T47D (cell line): ENCODE data around the gene EIF4EBP3.
A peak's percentile ranks its signal among the peaks of the same experiment; 100 is the strongest.

ENCODE experiments used
- DNase-seq, 2 experiments: peaks; one replicate each; pipeline versions ENCODE4 v3.0.0 to v3.0.0-alpha.2; 2011 to 2012; ENCODE audit warnings: low read depth in 1 of 2, low spot score in 1 of 2
- JUND ChIP-seq: IDR thresholded peaks from 2 replicates; pipeline ENCODE4 v1.6.1; 2012; ENCODE audit warnings: low read depth
- in situ Hi-C: cut with HindIII; loops from 2 replicates; pipeline ENCODE4 v1.10.0; 2016; ENCODE audit warnings: low sequenced_read_pairs, low pct_unique_long_range_greater_than_20kb

EIF4EBP3 gene

GRCh38 chr5:140548791-140549190 lies 1.3 kb downstream of the EIF4EBP3 start:
- no peak for DNase-seq
- no peak for TF ChIP-seq JUND
- in situ Hi-C loops = no loop called here

GRCh38 chr5:140549237-140550144 lies 2.0 kb downstream of the EIF4EBP3 start:
- no peak for TF ChIP-seq JUND
- in situ Hi-C loops = no loop called here
- DNase-seq = peak in 1 of 2 experiments; percentile 57

GRCh38 chr5:140550147-140551079 lies 3.0 kb downstream of the EIF4EBP3 start:
- no peak for TF ChIP-seq JUND
- DNase-seq = no peak
- in situ Hi-C loops = no loop called here

- TF ChIP-seq JUND = no peak
- in situ Hi-C loops = no loop called here
- no peak for DNase-seq
Observed at GRCh38 chr5:140551872-140552271, 4.4 kb downstream of the EIF4EBP3 start.

- DNase-seq = no peak
- in situ Hi-C loops = no loop called here
- no peak for TF ChIP-seq JUND
Observed at GRCh38 chr5:140553657-140554056, 6.2 kb downstream of the EIF4EBP3 start.

- DNase-seq = no peak
Observed at GRCh38 chr5:140554454-140554853, 7.0 kb downstream of the EIF4EBP3 start.

GRCh38 chr5:140555747-140556312 lies 8.4 kb downstream of the EIF4EBP3 start:
- TF ChIP-seq JUND = no peak
- in situ Hi-C loops = no loop called here
- DNase-seq = no peak

More at GRCh38 chr5:140554454-140554853, 7.0 kb downstream of the EIF4EBP3 start:
- in situ Hi-C loops = no loop called here
- no peak for TF ChIP-seq JUND

GRCh38 chr5:140556438-140556837 lies 9.0 kb downstream of the EIF4EBP3 start:
- no peak for DNase-seq
- TF ChIP-seq JUND = no peak
- in situ Hi-C loops = no loop called here

- in situ Hi-C loops = no loop called here
- peak; percentile 95 for DNase-seq
Observed at GRCh38 chr5:140557136-140557805, 9.8 kb downstream of the EIF4EBP3 start, which contains the start of gene SRA1. Gene SRA1, minus strand, starts transcription at chr5:140557473. Its CDS starts 21 bp downstream, at chr5:140557452.

GRCh38 chr5:140557965-140558364 lies 10.5 kb downstream of the EIF4EBP3 start:
- no peak for DNase-seq
- in situ Hi-C loops = no loop called here
- TF ChIP-seq JUND = no peak

More at GRCh38 chr5:140557136-140557805, 9.8 kb downstream of the EIF4EBP3 start, which contains the start of gene SRA1:
- no peak for TF ChIP-seq JUND

GRCh38 chr5:140558542-140558941 lies 11.1 kb downstream of the EIF4EBP3 start:
- DNase-seq = no peak
- in situ Hi-C loops = no loop called here
- no peak for TF ChIP-seq JUND

- in situ Hi-C loops = no loop called here
- no peak for DNase-seq
- no peak for TF ChIP-seq JUND
Observed at GRCh38 chr5:140560227-140560626, 12.8 kb downstream of the EIF4EBP3 start.
